NCI-H187 treated with DMSO at 0.1 percent for 48 hours (cell line): ENCODE results near the gene GPC5.

Source experiments
- DNase-seq: peaks from one replicate; lab custom pipeline; 2025; lab: John Stamatoyannopoulos, UW

Gene GPC5

DNA sequence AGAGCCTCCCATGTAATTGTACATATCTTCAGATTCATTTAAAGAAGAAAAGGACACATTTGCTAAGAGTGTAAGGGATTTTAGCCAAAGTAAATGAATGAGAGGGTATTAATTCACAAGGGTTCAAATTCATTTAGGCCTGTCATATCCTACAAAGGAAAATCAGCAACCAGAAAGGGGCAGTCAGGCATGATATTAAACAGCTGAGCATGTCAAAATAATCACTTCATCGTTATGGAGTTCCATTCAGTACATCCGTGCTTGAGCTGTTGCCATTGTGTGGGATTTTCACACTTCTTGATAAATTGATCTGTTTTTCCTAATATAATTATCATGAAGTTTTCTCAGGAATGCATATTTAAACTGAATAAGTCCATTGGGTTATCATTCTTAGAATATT is 567.1 kb downstream of the GPC5 start:
- DNase-seq = no peak

DNA sequence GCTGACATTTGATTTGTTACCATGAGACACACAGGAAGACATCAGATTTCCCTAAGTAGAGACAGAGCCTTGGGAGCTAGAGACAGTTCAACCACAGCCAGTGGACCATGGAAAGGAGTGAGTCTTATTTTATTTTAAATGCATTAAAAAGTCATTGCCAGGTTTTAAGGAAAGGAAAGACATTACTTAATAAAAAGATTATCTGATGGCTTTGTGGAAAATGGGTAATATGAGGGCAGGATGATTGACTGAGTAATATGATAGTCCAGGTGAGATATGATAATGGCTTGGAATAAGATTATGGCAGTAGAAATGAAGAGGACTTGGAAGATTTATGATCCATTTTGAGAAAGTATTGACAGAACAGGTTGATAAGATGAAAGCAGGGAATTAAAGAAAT is 580.1 kb downstream of the GPC5 start:
- no peak for DNase-seq

DNA sequence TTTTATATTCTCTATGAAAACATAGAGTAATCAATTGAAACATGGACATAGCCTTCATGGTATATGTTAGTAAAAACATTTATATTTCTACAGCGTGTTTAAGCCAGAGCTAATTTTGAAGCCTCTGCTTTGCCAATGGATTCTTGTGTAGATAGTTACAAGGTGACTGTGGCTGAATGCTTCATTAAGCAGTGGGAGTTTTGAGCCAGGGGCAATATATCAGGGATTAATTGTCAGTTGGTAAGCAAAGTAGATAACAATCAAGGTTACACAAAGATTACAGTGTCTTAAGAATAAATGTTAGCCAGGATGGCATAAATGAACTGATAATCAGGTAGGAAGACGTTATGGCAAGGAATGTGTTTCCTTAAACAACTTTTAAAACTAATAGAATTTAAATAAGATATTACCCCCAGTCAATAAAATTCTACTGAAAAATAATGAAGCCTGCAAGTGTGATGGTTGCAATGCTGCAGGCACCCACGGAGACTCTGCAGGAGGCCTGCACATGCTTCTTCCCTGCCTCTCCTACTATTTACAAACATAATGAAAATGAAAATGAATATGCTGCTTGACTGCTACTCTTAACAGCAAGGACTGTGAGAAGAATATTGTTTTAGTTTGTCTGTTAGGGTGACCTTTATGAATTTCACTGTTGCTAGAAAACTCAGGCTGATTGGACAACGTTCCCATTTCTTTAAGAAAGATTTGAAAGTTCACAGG is 588.5 kb downstream of the GPC5 start:
- no peak for DNase-seq

- no peak for DNase-seq
These were observed 589.9 kb downstream of the GPC5 start for GRCh38 chr13:91988331-91988730.

- no peak for DNase-seq
These were observed 614.4 kb downstream of the GPC5 start for GRCh38 chr13:92012787-92013186.

DNA sequence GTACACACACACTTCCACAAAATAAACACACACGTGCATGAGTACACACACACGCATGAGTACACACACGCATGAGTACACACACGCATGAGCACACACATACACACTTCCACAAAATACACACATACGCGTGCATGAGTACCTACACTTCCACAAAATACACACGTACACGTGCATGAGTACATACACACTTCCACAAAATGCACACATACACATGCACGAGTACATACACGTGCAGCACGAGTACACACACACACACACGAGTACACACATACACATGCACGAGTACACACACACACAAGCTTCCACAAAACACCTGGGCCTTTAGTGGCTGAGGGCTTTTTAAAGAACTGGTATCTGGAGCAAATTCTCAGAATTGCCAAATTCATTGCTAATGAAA is 619.3 kb downstream of the GPC5 start:
- DNase-seq = no peak

DNA sequence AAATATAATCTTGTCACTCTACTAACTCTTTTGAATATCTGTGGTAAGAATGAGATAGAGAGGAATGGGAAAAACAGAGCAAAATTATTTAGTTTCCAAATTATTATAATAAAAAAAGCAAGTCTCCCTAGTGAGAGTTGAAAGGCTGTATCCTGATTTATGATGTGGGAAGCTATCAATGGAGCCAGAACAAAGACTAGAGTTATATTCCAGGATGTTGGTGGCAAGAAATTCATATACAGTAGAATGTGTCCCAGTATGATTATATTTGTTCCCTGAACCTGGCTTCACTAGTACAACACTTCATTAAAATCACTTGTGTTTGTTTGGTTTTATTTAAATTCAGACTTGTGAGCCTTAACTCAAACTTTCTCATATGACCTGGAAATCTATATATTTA is 630.3 kb downstream of the GPC5 start:
- no peak for DNase-seq

DNA sequence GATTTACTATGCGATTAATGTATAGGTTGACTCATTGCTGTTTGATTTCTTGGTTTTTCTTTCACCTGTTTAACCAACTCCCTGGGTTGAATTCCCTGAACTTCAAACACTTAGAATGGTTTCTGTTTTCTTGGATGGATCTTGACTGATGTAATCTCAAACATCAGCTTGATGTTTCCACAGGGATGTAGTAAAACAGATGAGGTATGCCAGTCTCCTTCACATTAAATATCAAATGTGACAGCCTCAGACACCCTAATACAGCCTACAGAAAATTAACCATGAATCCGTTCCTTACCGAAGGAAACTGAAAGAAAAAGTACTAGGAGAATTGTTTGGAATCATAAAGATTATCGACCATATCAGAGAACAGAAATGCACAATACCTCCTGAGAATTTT is 631.2 kb downstream of the GPC5 start:
- no peak for DNase-seq

DNA sequence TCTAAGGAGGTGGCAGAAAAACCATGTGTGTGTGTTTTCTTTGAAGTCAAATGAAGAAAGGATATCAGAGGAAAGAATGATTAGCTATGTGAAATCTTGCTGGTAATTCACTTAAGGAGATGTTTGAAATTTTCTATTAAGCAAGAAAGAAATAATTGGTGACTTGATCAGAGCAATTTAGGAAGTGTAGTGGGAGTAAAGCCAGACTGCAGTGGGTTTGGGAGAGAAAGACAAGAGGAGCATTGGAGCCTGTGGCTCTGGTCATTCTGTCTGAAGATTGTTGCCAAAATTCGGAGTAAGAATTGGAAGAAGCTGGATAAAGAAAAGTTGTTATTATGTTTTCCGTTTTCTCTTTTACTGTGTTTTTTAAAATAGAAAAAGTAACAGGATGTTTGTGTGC is 640.5 kb downstream of the GPC5 start:
- DNase-seq = no peak

DNA sequence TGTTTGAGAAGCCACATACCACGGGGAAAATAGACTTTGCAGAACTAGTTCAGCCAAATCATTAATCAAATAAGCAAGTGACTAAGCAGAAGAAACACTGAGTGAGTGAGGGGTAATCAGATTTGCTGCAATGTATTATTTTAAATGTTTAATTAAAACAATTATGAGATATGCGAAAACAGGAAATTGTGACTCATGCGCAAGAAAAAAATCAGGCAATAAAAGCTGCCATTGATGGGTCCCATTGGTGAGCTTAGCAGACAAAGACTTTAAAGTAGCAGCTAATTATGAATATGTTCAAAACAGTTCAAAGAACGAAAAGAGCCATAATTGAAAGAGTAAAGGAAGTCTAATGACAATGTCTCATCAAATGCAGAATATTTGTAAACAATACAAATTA is 644.1 kb downstream of the GPC5 start:
- no peak for DNase-seq

DNA sequence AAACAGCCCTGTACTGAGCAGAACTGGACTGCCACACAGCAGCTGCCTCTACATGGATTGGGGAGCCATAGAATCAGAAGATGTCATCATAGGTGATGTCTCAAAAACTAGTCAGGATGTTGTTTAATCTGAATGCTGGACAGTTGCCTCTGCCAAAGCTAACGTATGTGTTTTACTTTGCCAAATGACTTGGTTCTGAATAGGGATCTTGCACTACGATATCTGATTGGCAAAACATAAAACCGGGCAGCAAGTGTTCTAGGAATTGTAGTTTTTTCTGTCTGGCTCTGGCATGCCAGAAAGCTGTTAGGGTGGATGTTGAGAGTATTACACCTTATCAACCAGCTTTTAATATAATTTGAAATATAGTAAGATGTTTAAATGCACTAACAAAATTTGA is 645.9 kb downstream of the GPC5 start:
- DNase-seq = no peak

DNA sequence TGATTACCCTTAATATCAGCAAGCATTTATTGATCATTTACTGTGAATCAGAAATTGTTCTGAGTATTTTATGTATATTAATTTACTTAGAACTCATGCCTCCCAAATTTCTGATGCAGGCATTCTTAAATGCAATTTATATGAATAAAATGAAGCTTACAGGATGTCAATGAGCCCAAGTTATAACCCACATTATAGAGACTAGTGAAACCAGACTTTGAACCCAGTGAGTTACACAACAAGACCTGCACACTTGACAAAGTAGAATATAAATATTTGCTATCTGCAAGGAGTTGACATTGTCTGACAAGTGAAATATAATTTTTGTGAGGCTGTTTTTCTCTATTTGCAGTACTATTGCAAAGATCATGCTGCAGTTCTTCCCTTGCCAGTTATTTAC is 656.0 kb downstream of the GPC5 start:
- DNase-seq = no peak

GRCh38 chr13:92074658-92075057 is 676.2 kb downstream of the GPC5 start:
- DNase-seq = no peak

- DNase-seq = no peak
These were observed 699.0 kb downstream of the GPC5 start for GRCh38 chr13:92097337-92097903.

- DNase-seq = no peak
These were observed 703.4 kb downstream of the GPC5 start for GRCh38 chr13:92101801-92102200.

- no peak for DNase-seq
These were observed 705.3 kb downstream of the GPC5 start for GRCh38 chr13:92103689-92104153.

DNA sequence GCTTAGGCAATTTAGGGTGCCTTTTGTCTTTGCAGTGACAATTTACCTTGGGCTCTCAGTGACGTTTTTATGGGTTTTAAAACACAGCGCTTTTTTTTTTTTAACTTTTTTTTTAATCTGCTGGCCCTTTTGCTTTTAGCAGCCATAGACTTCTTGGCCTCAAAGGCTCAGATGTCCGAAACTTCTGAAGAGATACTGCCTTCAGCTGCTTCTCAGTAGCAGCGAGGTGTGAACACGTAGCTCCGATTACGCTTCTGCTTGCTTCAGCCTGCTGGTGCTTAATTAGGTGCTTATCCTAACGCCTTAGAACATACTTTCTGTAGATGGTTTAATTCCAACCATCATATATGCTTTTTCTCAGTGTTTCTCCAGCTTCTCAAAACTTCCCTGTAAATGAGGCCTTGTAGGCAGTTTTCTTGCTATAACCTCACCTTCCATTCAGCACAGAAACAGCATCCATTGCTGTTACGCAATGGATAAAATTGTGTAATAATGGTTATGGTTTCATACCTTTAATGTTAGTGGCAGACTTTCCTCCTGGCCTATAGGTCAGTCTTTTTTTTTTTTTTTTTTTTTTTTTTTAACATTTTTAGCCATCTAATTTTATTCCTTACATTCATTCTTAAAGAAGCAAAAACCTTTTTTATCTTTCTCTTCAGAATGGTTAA is 723.9 kb downstream of the GPC5 start:
- no peak for DNase-seq

GRCh38 chr13:92126399-92126798 is 728.0 kb downstream of the GPC5 start:
- no peak for DNase-seq

- DNase-seq = no peak
These were observed 737.1 kb downstream of the GPC5 start for GRCh38 chr13:92135509-92135908.

DNA sequence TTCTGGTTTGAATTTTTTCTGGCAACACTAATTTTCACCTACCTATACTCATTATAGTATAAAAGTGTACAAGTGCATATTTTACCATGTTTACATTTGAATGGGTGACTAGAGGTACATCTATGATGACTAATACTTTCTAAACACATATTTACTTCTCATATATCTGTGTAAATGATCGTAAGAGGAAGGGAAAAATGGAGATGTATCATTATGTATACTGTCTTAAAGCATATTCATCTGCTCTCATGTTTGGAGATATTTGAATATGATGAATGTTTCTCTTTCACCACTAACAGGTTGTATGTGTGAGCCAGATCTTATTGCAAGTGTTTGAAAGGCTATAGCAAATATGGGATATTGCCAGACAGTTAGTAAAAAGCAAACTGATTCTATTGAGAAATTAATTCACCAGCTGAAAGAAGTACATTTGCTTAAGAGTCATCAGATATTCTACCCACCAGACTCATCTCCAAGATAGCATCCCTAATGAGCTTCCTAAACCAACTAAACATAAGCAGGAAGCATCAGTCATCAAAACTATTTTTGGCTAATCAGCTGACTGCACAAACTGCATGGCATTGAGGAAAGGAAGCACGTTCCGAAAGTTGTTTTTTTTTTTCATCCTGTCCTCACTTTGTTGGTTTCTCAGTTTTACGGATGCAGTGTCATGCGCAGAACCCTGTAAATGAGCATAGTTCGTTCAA is 738.2 kb downstream of the GPC5 start:
- DNase-seq = no peak

DNA sequence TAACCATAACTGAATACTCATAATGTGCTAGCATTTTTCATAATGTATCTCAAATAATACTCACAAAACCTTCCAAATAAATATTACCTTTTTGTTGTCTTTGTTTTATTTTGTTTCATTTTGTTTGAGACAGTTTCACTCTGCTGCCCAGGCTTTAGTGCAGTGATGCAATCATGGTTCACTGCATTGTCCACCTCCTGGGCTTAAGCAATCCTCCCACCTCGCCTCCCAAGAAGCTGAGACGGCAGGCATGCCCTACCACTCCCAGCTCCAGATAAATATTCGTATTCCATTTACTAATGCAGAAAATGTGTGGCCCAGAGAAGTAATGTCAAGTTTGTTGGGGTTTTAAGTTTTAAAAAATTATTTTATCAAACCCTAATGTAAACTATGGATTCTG is 739.1 kb downstream of the GPC5 start:
- no peak for DNase-seq

DNA sequence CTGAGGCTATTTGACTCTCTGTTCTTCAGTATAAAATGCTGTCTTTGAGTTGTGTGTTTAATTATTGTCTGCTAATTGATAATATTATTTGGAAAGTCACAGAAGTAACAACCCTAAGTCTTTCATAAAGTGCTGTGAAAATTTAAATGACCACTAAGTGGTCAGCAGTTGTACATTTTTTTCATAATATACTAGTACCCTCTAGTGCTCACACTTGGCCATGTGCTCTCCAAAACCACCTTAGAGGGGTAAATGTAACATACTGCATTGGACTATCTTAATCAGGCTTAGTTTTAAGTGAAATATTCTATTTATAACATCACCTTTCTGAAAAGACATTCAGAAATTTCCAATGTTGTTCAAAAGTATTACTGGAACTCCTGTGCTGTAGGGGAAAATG is 745.3 kb downstream of the GPC5 start:
- DNase-seq = no peak

GRCh38 chr13:92150606-92151005 is 752.2 kb downstream of the GPC5 start:
- no peak for DNase-seq
